Activated CD4-positive, alpha-beta T cell treated with anti-CD3 and anti-CD28 coated beads, Interleukin-2, amount 50 U/mL, for 24 hours (primary cell): ENCODE measurements around the gene PRKCB.

Experiments used
- DNase-seq, 2 donors: peaks; one replicate each; pipeline ENCODE4 v3.0.0-alpha.2; 2020; ENCODE audit warnings: low read depth in 1 of 2, low spot score in 1 of 2

PRKCB gene

GRCh38 chr16:23835390-23836077 lies at the start of gene PRKCB:
Gene PRKCB, plus strand, starts transcription at chr16:23835983.
- peak; percentile 84 for DNase-seq

DNA sequence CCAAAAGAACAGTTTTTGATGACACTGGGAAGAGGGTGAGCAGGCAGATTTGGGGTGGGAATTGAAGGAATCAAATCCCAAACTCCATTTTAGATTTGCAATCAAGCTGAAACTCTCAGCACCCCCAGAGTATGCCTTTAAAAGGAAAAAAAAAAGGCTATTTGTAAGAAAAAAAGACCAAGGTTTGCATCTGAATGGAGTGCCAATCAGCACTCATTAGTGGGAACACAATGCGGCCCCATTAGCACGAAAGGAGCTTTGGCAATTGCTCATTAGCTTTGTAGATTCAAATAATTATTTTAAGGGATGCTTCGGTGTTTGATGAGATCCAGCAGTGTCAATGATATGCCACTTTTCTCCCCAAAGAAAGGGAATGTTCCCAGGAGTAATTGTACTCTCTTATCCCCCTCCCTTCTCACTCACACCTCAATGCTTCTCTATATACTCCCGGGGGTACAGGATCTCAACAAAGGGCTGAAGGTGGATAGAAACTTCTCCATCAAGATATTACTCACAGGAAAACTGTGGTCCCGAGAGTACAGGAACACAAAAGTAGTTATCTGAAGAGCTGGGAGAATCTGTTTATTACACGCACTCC lies 48.7 kb upstream of the PRKCB start:
- DNase-seq: no peak

DNA sequence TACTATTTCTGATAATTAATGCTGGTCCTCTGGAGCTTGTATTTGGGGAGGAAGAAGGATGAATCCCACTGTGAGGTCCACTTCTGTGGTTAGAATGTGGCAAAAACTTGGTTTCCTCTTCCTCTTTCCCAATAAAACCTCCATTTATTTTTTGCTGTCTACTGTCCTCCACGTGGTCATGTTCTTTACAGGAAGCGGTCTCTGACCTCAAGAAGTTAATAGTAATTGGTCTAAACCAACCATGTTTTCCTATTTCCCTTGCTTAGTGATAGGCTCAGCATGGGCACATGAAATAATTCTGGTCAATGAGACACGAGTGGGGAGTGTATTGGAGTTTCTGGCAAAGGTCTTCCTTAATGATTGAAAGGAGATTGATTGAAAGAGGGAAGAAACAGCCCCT lies 47.1 kb upstream of the PRKCB start:
- no peak for DNase-seq

DNA sequence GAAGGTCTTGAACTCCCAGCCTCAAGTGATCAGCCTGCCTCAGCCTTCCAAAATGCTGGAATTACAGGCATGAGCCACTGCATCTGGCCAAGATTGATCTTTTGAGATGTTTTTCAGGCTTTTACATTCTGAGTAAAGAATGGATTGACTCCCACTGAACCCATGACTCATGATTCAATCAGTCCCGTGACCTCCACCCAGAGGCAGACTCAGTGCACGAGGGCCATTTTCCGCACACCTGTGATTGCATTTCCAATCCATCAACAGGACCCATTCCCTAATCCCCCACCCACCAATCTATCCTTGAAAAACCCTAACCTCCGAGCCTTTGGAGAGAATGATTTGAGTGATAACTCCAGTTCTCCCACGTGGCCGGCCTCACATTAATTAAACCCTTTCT lies 40.4 kb upstream of the PRKCB start:
- no peak for DNase-seq

DNA sequence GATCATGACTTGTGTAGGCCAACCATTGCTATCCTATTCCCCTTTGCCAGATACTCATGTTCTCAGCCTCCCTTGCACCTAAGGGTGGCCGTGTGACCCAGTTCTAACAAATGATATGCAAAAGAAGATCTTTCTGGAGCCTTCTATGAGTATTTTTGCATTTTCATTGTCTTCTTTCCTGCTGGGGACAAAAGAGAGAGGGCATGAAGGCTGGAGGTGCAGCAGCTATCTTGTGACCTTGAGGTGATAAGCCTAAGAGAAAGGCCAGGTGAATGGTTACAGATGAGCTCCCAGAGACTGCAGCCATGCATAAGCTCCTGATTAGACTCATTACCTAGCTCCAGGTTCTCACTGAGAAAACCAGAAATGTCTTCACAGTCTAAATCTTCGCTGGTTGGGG lies 38.8 kb upstream of the PRKCB start:
- no peak for DNase-seq

- DNase-seq: peak; percentile 49 to 71
These were observed 34.4 kb upstream of the PRKCB start for GRCh38 chr16:23801378-23801777.

DNA sequence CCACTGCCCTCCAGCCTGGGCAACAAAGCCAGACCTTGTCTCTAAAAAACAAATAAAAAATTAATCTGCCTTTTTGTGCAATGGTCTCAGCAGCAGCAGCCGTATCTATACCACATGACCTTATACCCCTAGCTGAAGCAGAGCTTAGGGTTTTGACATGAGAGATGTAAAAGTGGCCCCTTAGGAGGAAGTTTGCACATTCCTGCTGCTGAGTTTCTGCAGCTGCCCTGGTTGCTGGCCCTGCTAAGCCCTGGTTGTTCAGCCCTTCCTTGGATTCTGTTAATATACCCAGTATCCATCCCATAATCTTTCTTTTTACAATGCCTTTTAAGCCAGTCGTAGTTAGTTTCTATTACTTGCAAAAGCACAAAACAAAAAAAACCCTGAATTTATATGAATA lies 33.0 kb upstream of the PRKCB start:
- DNase-seq: no peak

- peak; percentile 27 to 68 for DNase-seq
These were observed 32.1 kb upstream of the PRKCB start for GRCh38 chr16:23803591-23804123.

- DNase-seq: no peak
These were observed 28.8 kb upstream of the PRKCB start for GRCh38 chr16:23807028-23807427.

- no peak for DNase-seq
These were observed 14.3 kb upstream of the PRKCB start for GRCh38 chr16:23821467-23821866.

DNA sequence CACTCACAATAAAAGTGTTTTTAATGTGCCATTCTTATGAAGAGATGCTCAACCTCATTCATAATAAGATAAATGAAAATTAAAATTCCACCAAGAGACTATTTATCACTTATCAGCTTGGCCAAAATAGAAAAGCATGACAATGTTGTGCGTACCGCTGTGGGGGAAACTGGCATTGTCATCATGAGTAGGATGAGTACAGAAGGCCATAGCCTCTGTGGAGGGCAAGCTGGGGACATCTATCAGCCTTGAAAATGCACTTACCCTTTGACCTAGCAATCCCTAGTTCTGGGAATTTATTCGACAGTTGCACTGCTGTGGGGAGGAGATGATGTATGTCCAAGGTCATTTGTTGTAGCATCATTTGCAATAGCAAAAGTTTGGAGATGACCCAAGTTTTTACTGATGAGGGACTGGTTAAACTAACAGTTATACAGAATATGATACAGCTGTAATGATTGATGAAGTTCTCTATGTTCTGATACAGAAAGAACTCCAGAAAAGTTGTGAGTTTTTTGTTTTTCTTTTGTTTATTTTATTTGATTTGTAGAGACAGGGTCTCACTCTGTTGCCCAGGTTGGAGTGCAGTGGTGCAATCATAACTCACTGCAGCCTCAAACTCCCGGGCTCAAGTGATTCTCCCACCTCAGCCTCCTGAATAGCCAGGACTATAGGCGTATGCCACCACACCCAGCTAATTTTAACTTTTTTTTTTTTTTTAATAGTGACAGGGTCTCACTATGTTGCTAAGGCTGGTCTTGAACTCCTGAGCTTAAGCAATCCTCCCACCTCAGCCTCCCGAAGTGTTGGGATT lies 13.7 kb upstream of the PRKCB start:
- no peak for DNase-seq

- DNase-seq: no peak
These were observed 12.1 kb upstream of the PRKCB start for GRCh38 chr16:23823475-23824384.

GRCh38 chr16:23824909-23825308 lies 10.9 kb upstream of the PRKCB start:
- DNase-seq: no peak

GRCh38 chr16:23826528-23827045 lies 9.2 kb upstream of the PRKCB start:
- no peak for DNase-seq

DNA sequence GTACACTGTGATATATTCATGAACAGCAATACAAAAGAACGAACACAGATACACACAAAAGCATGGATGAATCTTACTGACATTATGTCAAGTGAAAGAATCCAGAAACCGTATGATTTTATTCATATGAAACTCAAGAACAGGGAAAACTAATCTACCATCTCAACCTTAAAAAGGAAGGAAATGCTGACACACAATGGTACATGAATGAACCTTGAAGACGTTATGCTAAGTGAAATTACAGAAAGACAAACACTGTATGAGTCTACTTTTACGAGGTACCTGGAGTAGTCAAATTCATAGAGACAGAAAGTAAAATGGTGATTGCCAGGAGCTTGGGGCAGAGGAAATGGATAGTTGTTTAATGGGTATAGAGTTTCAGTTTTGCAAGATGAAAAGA lies 8.7 kb upstream of the PRKCB start:
- no peak for DNase-seq

- DNase-seq: no peak
These were observed 6.3 kb upstream of the PRKCB start for GRCh38 chr16:23829454-23829853.

- DNase-seq: no peak
These were observed 5.5 kb upstream of the PRKCB start for GRCh38 chr16:23830276-23830675.

GRCh38 chr16:23832882-23833281 lies 2.9 kb upstream of the PRKCB start:
- no peak for DNase-seq

DNA sequence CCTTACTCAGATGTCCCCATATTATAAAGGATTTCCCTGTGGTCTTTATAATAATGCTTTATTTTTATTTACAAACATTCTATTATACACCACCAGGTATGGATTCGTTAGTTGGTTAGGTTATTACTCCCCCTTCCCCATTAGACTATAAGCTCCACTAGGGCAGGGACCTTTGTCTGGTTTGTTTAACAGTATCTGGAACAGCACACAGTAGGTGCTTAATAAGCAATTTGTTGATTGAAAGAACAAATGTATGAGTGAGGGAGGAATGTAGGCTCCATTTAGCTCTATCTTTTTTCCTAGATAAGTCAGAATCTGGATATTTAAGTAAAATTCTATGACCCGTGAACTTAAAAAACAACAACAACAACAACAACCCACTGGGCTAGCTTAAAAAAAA lies 2.3 kb upstream of the PRKCB start:
- DNase-seq: no peak

- DNase-seq: no peak
These were observed 1.7 kb upstream of the PRKCB start for GRCh38 chr16:23833960-23834685.
